Measurements from ENCODE around the gene ALPK3. TPM values are rescaled to one million over a fixed set of nuclear protein-coding genes. Genes with fewer than 3 reads are reported as not detected.
A peak's percentile ranks its signal among the peaks of the same experiment; 100 is the strongest.

The ALPK3 gene
- total RNA-seq, 1 experiment from 2014 or later: 17.7 TPM

- H3K79me1 ChIP-seq (ENCODE audit: insufficient read depth, low read depth, low read length, poor library complexity, severe bottlenecking): no peaks in the 10 kb centered on the region
- H3K79me2 ChIP-seq (ENCODE audit: insufficient read depth, low read length): no peaks in the 10 kb centered on the region; the same call in 1 of the 2 replicates
- H4K5ac ChIP-seq (ENCODE audit: insufficient read length, low read depth, low read length): no peak overlapping the region
- H3K27me3 Mint-ChIP-seq (ENCODE audit: low read depth): no peaks in the 10 kb centered on the region
- peak overlapping the region in 1 of 2 experiments; percentile 38; a peak in 2 of 5 replicates for H3K4me3 Mint-ChIP-seq
- no peak overlapping the region for H2AFZ ChIP-seq (ENCODE audit: low read length)
- no peak overlapping the region for H3K14ac ChIP-seq (ENCODE audit: insufficient read depth, low read length)
- H3K56ac ChIP-seq (ENCODE audit: insufficient read length, low read depth, low read length): no peak overlapping the region
- no CpG with 5 or more reads among the region's 13 CpGs for WGBS (ENCODE audit: extremely low coverage, insufficient read length, low lambda C conversion rate)
- H3K9me3 Mint-ChIP-seq: no peaks in the 10 kb centered on the region; a peak in 2 of 5 replicates
- no peak overlapping the region for H3K27ac ChIP-seq (ENCODE audit: insufficient read length, low read depth, low read length)
- no peaks in the 10 kb centered on the region for H3K9me3 ChIP-seq (ENCODE audit: control insufficient read depth, low read depth, low read length)
- no peak for TF ChIP-seq CTCF (conservative IDR thresholded peaks at IDR 0.05)
- DNase-seq: peak; percentile 82
- H3K4me1 ChIP-seq (ENCODE audit: insufficient read depth, low read length): no peaks in the 10 kb centered on the region
- H4K91ac ChIP-seq (ENCODE audit: insufficient read length, low read depth, low read length): no peak overlapping the region
- H3K4ac ChIP-seq (ENCODE audit: low read depth, low read length): no peak overlapping the region
- H2BK5ac ChIP-seq (ENCODE audit: insufficient read length, low read length): no peak overlapping the region
- no peak overlapping the region for H3K18ac ChIP-seq (ENCODE audit: insufficient read length, low read depth, low read length)
- no peak overlapping the region for H3K9ac ChIP-seq (ENCODE audit: extremely low read depth, insufficient read length, low read length)
- H2BK20ac ChIP-seq (ENCODE audit: low read depth, low read length, poor library complexity, severe bottlenecking): no peak overlapping the region
- no peak overlapping the region for H2BK120ac ChIP-seq (ENCODE audit: low read depth, low read length, poor library complexity, severe bottlenecking)
- H3K23me2 ChIP-seq (ENCODE audit: insufficient read length, low read depth, low read length, poor library complexity, severe bottlenecking): no peaks in the 10 kb centered on the region
- no peak overlapping the region for H3K23ac ChIP-seq (ENCODE audit: insufficient read length, low read depth, low read length)
- H2AK5ac ChIP-seq (ENCODE audit: insufficient read length, low read length): no peak overlapping the region
- H3K27ac Mint-ChIP-seq: peak overlapping the region; percentile 20 to 61 (median 51); a peak in 3 of 7 replicates
- H2BK12ac ChIP-seq (ENCODE audit: insufficient read length, low read depth, low read length): no peak overlapping the region
- no peak overlapping the region for H3K4me2 ChIP-seq (ENCODE audit: insufficient read depth, insufficient read length, low read length)
- H3K36me3 Mint-ChIP-seq (ENCODE audit: insufficient read depth in 1 of 3, low read depth in 3 of 3): peaks cover 12 to 16% (median 14%) of the 10 kb centered on the region in 3 experiments; a peak in 6 of 7 replicates
- H3T11ph ChIP-seq (ENCODE audit: low read length): no peak overlapping the region
- H3K27me3 ChIP-seq (ENCODE audit: insufficient read depth, low read length): no peaks in the 10 kb centered on the region
- peaks cover 16 to 18% of the 10 kb centered on the region in 2 experiments for H3K4me1 Mint-ChIP-seq
- no peak overlapping the region for H4K8ac ChIP-seq (replicated peaks; ENCODE audit: insufficient read length, low read depth, low read length)
- no peaks in the 10 kb centered on the region for H4K20me1 ChIP-seq (ENCODE audit: control insufficient read depth, insufficient read depth, insufficient read length)
- no peak overlapping the region for H2BK15ac ChIP-seq (ENCODE audit: low read depth, low read length)
These were observed 39.0 kb upstream of the ALPK3 start for GRCh38 chr15:84778194-84778593.

All from H9 (cell line).